GM19099 (cell line): ENCODE data around the gene PTPRE.

Source experiments
- POLR2A ChIP-seq: IDR thresholded peaks from 3 replicates; pipeline ENCODE4 v1.6.1; 2011; ENCODE audit warnings: low read depth; ENCODE audit not compliant: insufficient read length; ENCODE audit errors: extremely low read depth

The PTPRE gene

GRCh38 chr10:128096486-128097199 is 189.7 kb downstream of the PTPRE start:
- TF ChIP-seq POLR2A, result no peak

GRCh38 chr10:128097783-128098182 is 190.9 kb downstream of the PTPRE start:
- no peak for TF ChIP-seq POLR2A

GRCh38 chr10:128098631-128099030 is 191.7 kb downstream of the PTPRE start:
- no peak for TF ChIP-seq POLR2A

GRCh38 chr10:128099901-128100300 is 193.0 kb downstream of the PTPRE start:
- no peak for TF ChIP-seq POLR2A

GRCh38 chr10:128101901-128102300 is 195.0 kb downstream of the PTPRE start:
- TF ChIP-seq POLR2A, result no peak

- TF ChIP-seq POLR2A, result no peak
Observed at GRCh38 chr10:128102480-128103228, 195.8 kb downstream of the PTPRE start.

- no peak for TF ChIP-seq POLR2A
Observed at GRCh38 chr10:128103229-128103714, 196.4 kb downstream of the PTPRE start.

- no peak for TF ChIP-seq POLR2A
Observed at GRCh38 chr10:128105383-128105782, 198.5 kb downstream of the PTPRE start.

GRCh38 chr10:128109707-128110106 is 202.8 kb downstream of the PTPRE start:
- no peak for TF ChIP-seq POLR2A

- TF ChIP-seq POLR2A, result no peak
Observed at GRCh38 chr10:128110339-128110738, 203.4 kb downstream of the PTPRE start.

- TF ChIP-seq POLR2A, result no peak
Observed at GRCh38 chr10:128111696-128112095, 204.8 kb downstream of the PTPRE start.

GRCh38 chr10:128113026-128113425 is 206.1 kb downstream of the PTPRE start:
- TF ChIP-seq POLR2A, result no peak

- no peak for TF ChIP-seq POLR2A
Observed at GRCh38 chr10:128114901-128115300, 208.0 kb downstream of the PTPRE start.

GRCh38 chr10:128115356-128115755 is 208.5 kb downstream of the PTPRE start:
- no peak for TF ChIP-seq POLR2A

GRCh38 chr10:128116187-128116586 is 209.3 kb downstream of the PTPRE start:
- TF ChIP-seq POLR2A, result no peak
